Astrocyte of the cerebellum (primary cell): ENCODE measurements around the gene RAMACL.

Experiments
- DNase-seq: peaks from one replicate; pipeline ENCODE4 v3.0.0-alpha.2; 2011; ENCODE audit warnings: low read depth
- H3K4me3 ChIP-seq: 2 replicates; pipeline ENCODE4 v1.5.1; 2011; ENCODE audit warnings: mild to moderate bottlenecking, low read depth, low read length, moderate library complexity
- in situ Hi-C: cut with HindIII; loops from 2 replicates; pipeline ENCODE4 v1.10.0; 2017; ENCODE audit warnings: low sequenced_read_pairs
- TF ChIP-seq, protein P1 (sequence below): IDR thresholded peaks from 2 replicates; pipeline ENCODE4 v1.5.1; 2012; ENCODE audit warnings: low read length, low read depth, moderate library complexity, mild to moderate bottlenecking; ENCODE audit errors: missing control alignments

RAMACL gene

DNA sequence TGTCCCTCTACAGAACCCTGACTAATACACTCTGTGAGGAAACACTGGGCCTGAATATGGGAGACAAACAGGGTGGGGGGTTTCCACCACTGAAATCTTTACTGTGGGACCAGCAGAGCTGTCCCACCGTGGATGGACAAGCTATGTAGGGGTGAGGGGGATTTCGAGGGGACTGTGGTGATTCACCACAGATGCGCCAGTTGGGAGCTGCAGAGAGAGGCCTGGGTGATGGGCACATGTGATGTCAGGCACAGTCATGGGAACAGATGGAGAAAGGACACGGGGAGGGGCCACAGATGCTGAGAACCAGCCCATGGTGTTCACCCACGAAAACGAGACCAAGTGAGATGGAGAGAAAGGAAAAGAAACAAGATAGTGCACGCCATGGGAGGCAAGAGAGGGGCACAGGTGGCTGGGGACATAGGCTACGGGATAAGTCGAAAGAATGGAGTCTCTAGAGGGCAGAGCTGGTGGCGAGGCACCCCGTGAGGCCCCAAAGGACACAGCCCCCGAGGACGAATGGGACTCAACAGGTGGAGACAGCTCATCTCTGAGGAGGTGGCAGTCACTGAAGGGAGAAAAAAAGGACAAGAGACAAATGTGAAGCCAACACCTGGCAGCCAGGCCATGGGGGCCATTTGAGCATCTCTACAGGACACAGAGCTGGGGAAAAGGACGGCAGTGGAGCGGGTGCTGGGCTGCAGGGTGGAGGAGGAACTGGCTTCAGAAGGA is 10.5 kb upstream of the RAMACL start:
- H3K4me3 ChIP-seq = no peak overlapping the region
- TF ChIP-seq, protein P1, sequence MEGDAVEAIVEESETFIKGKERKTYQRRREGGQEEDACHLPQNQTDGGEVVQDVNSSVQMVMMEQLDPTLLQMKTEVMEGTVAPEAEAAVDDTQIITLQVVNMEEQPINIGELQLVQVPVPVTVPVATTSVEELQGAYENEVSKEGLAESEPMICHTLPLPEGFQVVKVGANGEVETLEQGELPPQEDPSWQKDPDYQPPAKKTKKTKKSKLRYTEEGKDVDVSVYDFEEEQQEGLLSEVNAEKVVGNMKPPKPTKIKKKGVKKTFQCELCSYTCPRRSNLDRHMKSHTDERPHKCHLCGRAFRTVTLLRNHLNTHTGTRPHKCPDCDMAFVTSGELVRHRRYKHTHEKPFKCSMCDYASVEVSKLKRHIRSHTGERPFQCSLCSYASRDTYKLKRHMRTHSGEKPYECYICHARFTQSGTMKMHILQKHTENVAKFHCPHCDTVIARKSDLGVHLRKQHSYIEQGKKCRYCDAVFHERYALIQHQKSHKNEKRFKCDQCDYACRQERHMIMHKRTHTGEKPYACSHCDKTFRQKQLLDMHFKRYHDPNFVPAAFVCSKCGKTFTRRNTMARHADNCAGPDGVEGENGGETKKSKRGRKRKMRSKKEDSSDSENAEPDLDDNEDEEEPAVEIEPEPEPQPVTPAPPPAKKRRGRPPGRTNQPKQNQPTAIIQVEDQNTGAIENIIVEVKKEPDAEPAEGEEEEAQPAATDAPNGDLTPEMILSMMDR = no peak
- DNase-seq = no peak
- in situ Hi-C loops = no loop called here

DNA sequence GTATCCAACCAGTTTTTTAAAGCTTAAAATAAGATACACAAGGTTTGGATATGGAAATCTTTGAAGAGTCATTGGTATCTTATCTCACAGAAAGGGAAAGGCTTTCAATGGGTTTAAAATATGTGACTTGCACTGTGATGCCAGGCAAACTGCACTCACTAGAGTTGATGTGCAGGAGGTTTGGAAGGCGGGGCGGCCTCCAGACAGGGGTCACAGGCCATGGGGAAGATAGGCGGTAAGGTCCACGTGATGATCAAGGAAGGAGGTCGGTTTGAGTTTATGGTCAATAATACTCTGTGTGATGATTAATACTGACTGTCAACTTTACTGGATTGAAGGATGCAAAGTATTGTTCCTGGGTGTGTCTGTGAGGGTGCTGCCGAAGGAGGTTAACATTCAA is 9.5 kb upstream of the RAMACL start:
- in situ Hi-C loops = no loop called here
- TF ChIP-seq, protein P1 = no peak
- no peak for DNase-seq
- H3K4me3 ChIP-seq = no peak overlapping the region

DNA sequence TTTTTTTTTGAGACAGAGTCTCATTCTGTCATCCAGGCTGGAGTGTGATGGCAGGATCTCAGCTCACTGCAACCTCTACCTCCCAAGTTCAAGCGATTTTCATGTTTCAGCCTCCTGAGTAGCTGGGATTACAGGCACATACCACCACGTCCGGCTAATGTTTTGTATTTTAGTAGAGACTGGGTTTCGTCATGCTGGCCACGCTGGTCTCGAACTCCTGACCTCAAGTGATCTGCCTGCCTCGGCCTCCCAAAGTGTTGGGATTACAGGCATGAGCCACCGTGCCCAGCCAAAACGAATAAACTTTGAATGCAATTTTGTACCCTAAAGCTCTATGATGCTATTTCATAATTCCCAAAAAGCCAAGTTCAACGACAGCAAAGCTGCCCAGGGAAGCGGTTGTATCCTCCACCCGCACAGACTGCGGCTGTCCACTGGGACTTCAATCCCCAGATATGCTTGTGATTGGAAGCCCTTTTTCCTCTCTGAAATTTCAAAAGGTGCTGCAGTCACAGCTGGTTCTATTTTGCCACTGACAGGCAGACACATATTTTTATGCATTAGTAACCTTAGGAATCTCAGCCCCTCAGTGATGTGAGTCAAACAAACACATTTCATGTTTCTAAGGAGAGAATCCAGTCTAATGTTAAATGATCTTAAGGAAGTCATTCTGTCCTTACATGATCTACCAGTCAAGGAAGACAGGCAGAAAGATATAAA is 8.7 kb upstream of the RAMACL start:
- peak; percentile 80 for DNase-seq
- TF ChIP-seq, protein P1 = no peak
- H3K4me3 ChIP-seq = no peak overlapping the region
- in situ Hi-C loops = no loop called here

DNA sequence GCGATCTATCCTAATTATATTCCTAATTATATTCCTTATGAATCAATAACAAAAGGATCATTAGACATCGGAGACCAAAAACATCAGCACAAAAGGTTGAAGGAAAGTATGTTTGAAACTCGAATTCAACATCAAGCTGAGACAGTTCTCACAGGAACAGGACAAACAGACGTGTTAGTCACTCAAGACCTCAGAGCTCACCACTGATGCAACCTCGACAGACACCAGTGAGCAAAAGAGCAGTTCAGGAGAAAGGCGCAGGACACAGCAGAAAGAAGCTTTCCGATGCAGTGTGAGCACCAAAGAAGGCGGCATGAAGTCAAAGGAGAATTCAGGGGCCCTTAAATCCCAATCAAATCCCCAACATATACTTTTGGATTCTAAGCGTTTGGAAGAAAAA is 6.3 kb upstream of the RAMACL start:
- TF ChIP-seq, protein P1 = no peak
- in situ Hi-C loops = no loop called here
- no peak for DNase-seq
- no peak overlapping the region for H3K4me3 ChIP-seq

DNA sequence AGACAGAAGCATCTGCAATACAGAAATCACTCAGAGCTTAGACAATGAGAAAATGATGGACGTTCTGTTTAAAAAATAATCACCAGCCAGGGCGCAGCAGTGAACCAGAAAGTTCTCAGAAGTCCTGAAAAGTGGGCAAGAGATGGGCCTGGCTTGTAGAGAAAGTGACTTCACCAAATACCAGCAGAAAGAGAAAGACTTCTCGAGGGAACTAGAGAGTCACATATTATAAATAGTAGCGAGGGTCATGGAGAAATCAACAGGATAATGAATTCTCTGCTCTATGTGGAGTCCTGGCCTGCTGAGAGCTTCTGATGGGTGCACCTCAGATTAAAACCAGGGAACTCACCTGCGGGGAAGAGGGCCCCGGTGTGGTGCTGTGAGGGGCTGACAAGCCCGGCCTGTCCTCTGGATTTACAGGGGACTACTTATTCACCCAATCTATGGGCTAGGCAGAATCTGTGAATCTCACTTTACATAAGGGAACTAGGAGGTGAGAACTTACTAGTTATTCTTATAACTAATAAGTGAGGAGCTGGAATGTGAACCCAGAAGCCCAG is 5.6 kb upstream of the RAMACL start:
- H3K4me3 ChIP-seq = no peak overlapping the region
- DNase-seq = no peak
- TF ChIP-seq, protein P1 = no peak
- in situ Hi-C loops = no loop called here

DNA sequence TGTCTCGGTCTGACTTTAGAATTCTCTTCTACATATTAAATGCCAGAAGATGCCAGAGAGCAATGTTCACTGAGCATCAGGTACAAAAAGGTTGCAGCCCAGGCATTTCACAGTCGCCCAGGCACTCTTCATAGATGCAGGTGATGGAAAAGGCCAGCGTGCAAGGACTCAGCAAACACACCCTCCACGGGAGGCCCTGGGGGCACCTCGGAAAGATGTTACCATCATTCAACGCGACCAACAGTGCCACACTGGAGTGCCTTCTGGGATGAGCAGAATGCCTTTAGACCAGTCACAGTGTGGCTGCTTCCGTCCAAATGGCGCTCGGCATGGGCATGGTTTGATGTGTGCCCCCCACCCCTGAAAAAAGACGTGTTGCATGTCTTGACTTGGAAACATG is 4.5 kb upstream of the RAMACL start:
- H3K4me3 ChIP-seq = no peak overlapping the region
- DNase-seq = no peak
- TF ChIP-seq, protein P1 = no peak
- in situ Hi-C loops = no loop called here
